ENCODE results near the gene ZCCHC3.

- TF ChIP-seq CTCF (conservative IDR thresholded peaks at IDR 0.05 in 1 of 2, IDR thresholded peaks at IDR 0.05 in 1 of 2; ENCODE audit: low read depth in 1 of 2, low read length in 2 of 2) = no peak
- no peak for TF ChIP-seq EZH2 (IDR thresholded peaks at IDR 0.05; ENCODE audit: low read length, missing control alignments)
Observed at GRCh38 chr20:275791-276190, 21.6 kb upstream of the ZCCHC3 start.

Data from fibroblast of lung (primary cell).